Skin of body (tissue), 2 donors: ENCODE measurements around the gene IL1B. TPM values are rescaled to one million over a fixed set of nuclear protein-coding genes. Genes with fewer than 3 reads are reported as not detected.
"Not testable (repeated sequence)": the region's sequence is repeated elsewhere in the genome, so short reads cannot be mapped to it uniquely, and the experiment has no call there.

Experiments
- DNase-seq: peaks from one replicate; lab custom pipeline; 2025; lab: John Stamatoyannopoulos, UW
- total RNA-seq: library from RNA; depleted of rRNA; stranded (reverse); fragments of >200 nt; gene quantifications from one replicate; pipeline ENCODE4 v1.2.3, GENCODE V29; 2014

Gene IL1B
- total RNA-seq, 1 donor from 2014 or later: 2.4 TPM

- no peak for DNase-seq
Measured at GRCh38 chr2:112850588-112850987, 14.0 kb upstream of the IL1B start.

- DNase-seq: no peak
Measured at GRCh38 chr2:112849956-112850355, 13.4 kb upstream of the IL1B start.

- no peak for DNase-seq
Measured at GRCh38 chr2:112848833-112849232, 12.3 kb upstream of the IL1B start.

- DNase-seq: no peak
Measured at GRCh38 chr2:112846031-112846430, 9.5 kb upstream of the IL1B start.

GRCh38 chr2:112843836-112844235 lies 7.3 kb upstream of the IL1B start:
- no peak for DNase-seq

GRCh38 chr2:112843288-112843687 lies 6.7 kb upstream of the IL1B start:
- no peak for DNase-seq

- DNase-seq: no peak
Measured at GRCh38 chr2:112841295-112842044, 4.9 kb upstream of the IL1B start.

- DNase-seq: no peak
Measured at GRCh38 chr2:112840068-112840445, 3.5 kb upstream of the IL1B start.

- no peak for DNase-seq
Measured at GRCh38 chr2:112839407-112840067, 3.0 kb upstream of the IL1B start.

GRCh38 chr2:112836163-112836560 lies 417 bp downstream of the IL1B start:
- DNase-seq: no peak

- no peak for DNase-seq
Measured at GRCh38 chr2:112835536-112836162, 930 bp downstream of the IL1B start.

- DNase-seq: no peak
Measured at GRCh38 chr2:112835061-112835501, 1.5 kb downstream of the IL1B start.

GRCh38 chr2:112834396-112835037 lies 2.1 kb downstream of the IL1B start:
- no peak for DNase-seq

- DNase-seq: no peak
Measured at GRCh38 chr2:112833976-112834375, 2.6 kb downstream of the IL1B start.

GRCh38 chr2:112833639-112833931 lies 3.0 kb downstream of the IL1B start:
- DNase-seq: not testable (repeated sequence)

- DNase-seq: no peak
Measured at GRCh38 chr2:112832841-112833638, 3.5 kb downstream of the IL1B start.

- DNase-seq: no peak
Measured at GRCh38 chr2:112831946-112832840, 4.4 kb downstream of the IL1B start.

- DNase-seq: no peak
Measured at GRCh38 chr2:112831513-112831845, 5.1 kb downstream of the IL1B start.

GRCh38 chr2:112830682-112831512 lies 5.7 kb downstream of the IL1B start:
- no peak for DNase-seq
